Fibroblast of skin of abdomen (primary cell): ENCODE data around the gene LRIT2.

Experiments used
- DNase-seq: peaks from one replicate; pipeline ENCODE4 v3.0.0-alpha.2; 2013

Gene LRIT2

GRCh38 chr10:84205049-84205852 lies 20.1 kb downstream of the LRIT2 start:
- peak; percentile 6 for DNase-seq

GRCh38 chr10:84204610-84205009 lies 20.7 kb downstream of the LRIT2 start:
- no peak for DNase-seq

GRCh38 chr10:84204122-84204521 lies 21.2 kb downstream of the LRIT2 start:
- no peak for DNase-seq

- DNase-seq: no peak
Observed at GRCh38 chr10:84202349-84202748, 23.0 kb downstream of the LRIT2 start.

- DNase-seq: no peak
Observed at GRCh38 chr10:84201682-84202081, 23.7 kb downstream of the LRIT2 start.

- no peak for DNase-seq
Observed at GRCh38 chr10:84201244-84201606, 24.1 kb downstream of the LRIT2 start.

- DNase-seq: no peak
Observed at GRCh38 chr10:84200537-84201243, 24.7 kb downstream of the LRIT2 start.

- DNase-seq: no peak
Observed at GRCh38 chr10:84198206-84198915, 27.0 kb downstream of the LRIT2 start.

GRCh38 chr10:84197643-84198042 lies 27.7 kb downstream of the LRIT2 start:
- no peak for DNase-seq

- no peak for DNase-seq
Observed at GRCh38 chr10:84196941-84197340, 28.4 kb downstream of the LRIT2 start.

GRCh38 chr10:84196083-84196482 lies 29.3 kb downstream of the LRIT2 start:
- DNase-seq: no peak

- no peak for DNase-seq
Observed at GRCh38 chr10:84195044-84195830, 30.1 kb downstream of the LRIT2 start.

GRCh38 chr10:84194424-84195043 lies 30.8 kb downstream of the LRIT2 start, which contains the start of gene CDHR1:
CDHR1 (plus strand) TSS chr10:84194537; CDS start chr10:84194761, 224 bp downstream.
- no peak for DNase-seq

GRCh38 chr10:84193846-84194423 lies 31.4 kb downstream of the LRIT2 start:
- no peak for DNase-seq

GRCh38 chr10:84193327-84193726 lies 32.0 kb downstream of the LRIT2 start:
- DNase-seq: no peak

- no peak for DNase-seq
Observed at GRCh38 chr10:84191106-84191505, 34.2 kb downstream of the LRIT2 start.

GRCh38 chr10:84190621-84191020 lies 34.7 kb downstream of the LRIT2 start:
- DNase-seq: no peak

- no peak for DNase-seq
Observed at GRCh38 chr10:84188815-84189214, 36.5 kb downstream of the LRIT2 start.

GRCh38 chr10:84185526-84186175 lies 39.7 kb downstream of the LRIT2 start:
- DNase-seq: no peak

- no peak for DNase-seq
Observed at GRCh38 chr10:84184517-84184916, 40.8 kb downstream of the LRIT2 start.

GRCh38 chr10:84181631-84182030 lies 43.7 kb downstream of the LRIT2 start:
- no peak for DNase-seq
